OCI-LY3 (cell line): ENCODE data around the gene ZNF888.
"Not testable (repeated sequence)": the region's sequence is repeated elsewhere in the genome, so short reads cannot be mapped to it uniquely, and the experiment has no call there.

Experiments used
- H2AFZ ChIP-seq: fragments of 200-600, 300-600 bp; shearing (Covaris generic); 2 replicates; pipeline ENCODE4 v1.6.0; 2014; ENCODE audit warnings: antibody characterized with exemption, low read depth, low read length
- H3K27ac ChIP-seq: fragments of 200-600, 300-600 bp; sonication (generic); 2 replicates; pipeline ENCODE4 v1.5.1; 2014; ENCODE audit warnings: mild to moderate bottlenecking, low read length, moderate library complexity, mixed read lengths
- H3K27me3 ChIP-seq: fragments of 200-600, 300-600 bp; sonication (generic); 2 replicates; pipeline ENCODE4 v1.6.1; 2014; ENCODE audit warnings: low read depth, low read length, mixed read lengths
- H3K36me3 ChIP-seq: fragments of 200-600, 300-600 bp; sonication (generic); replicated peaks from 2 replicates; pipeline ENCODE3; 2014; ENCODE audit warnings: low read depth, low read length, mixed read lengths
- H3K4me1 ChIP-seq: fragments of 300-600, 200-600 bp; sonication (generic); 2 replicates; pipeline ENCODE4 v1.6.1; 2014; ENCODE audit warnings: low read length, mixed read lengths
- H3K4me2 ChIP-seq: fragments of 200-600, 300-600 bp; sonication (generic); 2 replicates; pipeline ENCODE4 v1.6.1; 2014; ENCODE audit warnings: low read length, mixed read lengths
- H3K4me3 ChIP-seq: fragments of 300-600, 200-600 bp; sonication (generic); 2 replicates; pipeline ENCODE4 v1.5.1; 2014; ENCODE audit warnings: antibody characterized with exemption, mild to moderate bottlenecking, low read length, moderate library complexity
- H3K79me2 ChIP-seq: fragments of 300-600, 200-600 bp; shearing (Covaris generic); 2 replicates; pipeline ENCODE4 v1.6.1; 2014; ENCODE audit warnings: mild to moderate bottlenecking, low read length, mixed read lengths
- H3K9ac ChIP-seq: fragments of 300-600, 200-600 bp; shearing (Covaris generic); 2 replicates; pipeline ENCODE4 v1.6.0; 2014; ENCODE audit warnings: mild to moderate bottlenecking, low read length, moderate library complexity
- H3K9me3 ChIP-seq: fragments of 200-600, 300-600 bp; shearing (Covaris generic); 2 replicates; pipeline ENCODE4 v1.6.1; 2014; ENCODE audit warnings: low read length, mixed read lengths; ENCODE audit not compliant: insufficient read depth
- H4K20me1 ChIP-seq: fragments of 200-600, 300-600 bp; sonication (generic); 2 replicates; pipeline ENCODE4 v1.6.1; 2016; ENCODE audit warnings: low read length, mixed read lengths; ENCODE audit not compliant: insufficient read depth
- CTCF ChIP-seq: fragments of 200-600, 300-600 bp; sonication (generic); IDR thresholded peaks from 2 replicates; pipeline ENCODE4 v1.5.1; 2014; ENCODE audit warnings: antibody characterized with exemption, low read length, low read depth
- EZH2phosphoT487 ChIP-seq: fragments of 200-600 bp; shearing (Covaris generic); IDR thresholded peaks from 2 replicates; pipeline ENCODE4 v1.6.1; 2018; ENCODE audit warnings: antibody characterized with exemption, mixed run types, low read depth

The ZNF888 gene

GRCh38 chr19:52901842-52902241, 21.4 kb downstream of the ZNF888 start:
- H3K27me3 ChIP-seq = no peaks in the 10 kb centered on the region
- peak overlapping the region; percentile 95 for H3K27ac ChIP-seq
- no peaks in the 10 kb centered on the region for H4K20me1 ChIP-seq
- peaks cover 14% of the 10 kb centered on the region for H3K36me3 ChIP-seq
- H3K4me1 ChIP-seq = peaks cover 77% of the 10 kb centered on the region
- peak overlapping the region; percentile 77 for H3K4me2 ChIP-seq
- H3K9ac ChIP-seq = peak overlapping the region; percentile 77; the same call in 1 of the 2 replicates
- no peak overlapping the region for H2AFZ ChIP-seq
- H3K79me2 ChIP-seq = peaks cover 53% of the 10 kb centered on the region
- no peak for TF ChIP-seq CTCF
- TF ChIP-seq EZH2phosphoT487 = no peak
- no peaks in the 10 kb centered on the region for H3K9me3 ChIP-seq
- peak overlapping the region; percentile 64; the same call in 1 of the 2 replicates for H3K4me3 ChIP-seq

GRCh38 chr19:52898596-52898995, 24.6 kb downstream of the ZNF888 start:
- Histone ChIP-seq H3K36me3 (peaks cover 22% of the 10 kb centered on the region), H2AFZ (peak overlapping the region; percentile 10; the same call in 1 of the 2 replicates), H3K79me2 (peaks cover 83% of the 10 kb centered on the region), H3K4me3 (peak overlapping the region; percentile 92), H3K4me1 (peaks cover 64% of the 10 kb centered on the region), H3K4me2 (peak overlapping the region; percentile 100), H3K9ac (peak overlapping the region; percentile 94), H4K20me1 (peaks cover 12% of the 10 kb centered on the region), H3K27ac (peak overlapping the region; percentile 95)
- not testable (repeated sequence) for H3K9me3 ChIP-seq, H3K27me3 ChIP-seq

- Histone ChIP-seq H3K4me2 (peak overlapping the region; percentile 100), H3K27me3 (no peaks in the 10 kb centered on the region), H3K4me1 (peaks cover 60% of the 10 kb centered on the region), H3K9me3 (no peaks in the 10 kb centered on the region), H3K9ac (peak overlapping the region; percentile 94), H2AFZ (0 out of 2 replicates have a peak overlapping the region, but pooled peaks have one; percentile 10), H3K4me3 (peak overlapping the region; percentile 92), H4K20me1 (peaks cover 16% of the 10 kb centered on the region), H3K36me3 (peaks cover 26% of the 10 kb centered on the region), H3K27ac (peak overlapping the region; percentile 95), H3K79me2 (peaks cover 84% of the 10 kb centered on the region)
- no peak for TF ChIP-seq EZH2phosphoT487
- no peak for TF ChIP-seq CTCF
Measured at GRCh38 chr19:52898101-52898500, 25.1 kb downstream of the ZNF888 start.

GRCh38 chr19:52897138-52897935, 25.9 kb downstream of the ZNF888 start, which contains the start of gene ZNF320:
Gene ZNF320, minus strand, starts transcription at chr19:52897635. Its CDS starts 7,380 bp downstream, at chr19:52890255.
- Histone ChIP-seq H3K27ac (peak within 1 kb of the TSS; percentile 95), H2AFZ (0 out of 2 replicates have a peak within 1 kb of the TSS, but pooled peaks have one; percentile 10), H3K9me3 (no peaks in the 10 kb centered on the region), H3K79me2 (peaks cover 84% of the 10 kb centered on the region), H3K4me1 (peaks cover 52% of the 10 kb centered on the region), H3K4me2 (peak within 1 kb of the TSS; percentile 100), H3K27me3 (no peaks in the 10 kb centered on the region), H3K36me3 (peaks cover 26% of the 10 kb centered on the region), H3K4me3 (peak within 1 kb of the TSS; percentile 92), H4K20me1 (peaks cover 18% of the 10 kb centered on the region), H3K9ac (peak within 1 kb of the TSS; percentile 96)
- TF ChIP-seq EZH2phosphoT487 (no peak), CTCF (no peak)
